ENCODE measurements around the gene AARSD1.

- no peak for TF ChIP-seq CTCF (IDR thresholded peaks at IDR 0.05)
- no peak for TF ChIP-seq ZFX (IDR thresholded peaks at IDR 0.05; ENCODE audit: borderline replicate concordance)
Observed at GRCh38 chr17:43013296-43013695, 49.0 kb upstream of the AARSD1 start.

All from 22Rv1 (cell line).